Vagina (tissue), 2 donors: ENCODE data around the gene DBT.
"Not testable (repeated sequence)": the region's sequence is repeated elsewhere in the genome, so short reads cannot be mapped to it uniquely, and the experiment has no call there.

Experiments used
- POLR2AphosphoS5 ChIP-seq, 2 donors: sonication (generic); formaldehyde crosslinking; IDR thresholded peaks; one replicate each; pipeline ENCODE4 v1.9.0; 2017; ENCODE audit warnings: antibody characterized with exemption in 2 of 2, mild to moderate bottlenecking in 2 of 2, low read depth in 1 of 2; ENCODE audit not compliant: insufficient read depth in 1 of 2
- TF ChIP-seq, protein P1 (sequence below), 3 experiments: fragments of 450-650 bp in 2 of 3; fragments of 200-600 bp in 1 of 3; sonication (generic) in 1 of 3; IDR thresholded peaks; one replicate each; pipeline ENCODE4 v1.5.1; 2017 to 2019; ENCODE audit warnings: antibody characterized with exemption in 3 of 3, mild to moderate bottlenecking in 2 of 3, moderate library complexity in 2 of 3

DNA sequence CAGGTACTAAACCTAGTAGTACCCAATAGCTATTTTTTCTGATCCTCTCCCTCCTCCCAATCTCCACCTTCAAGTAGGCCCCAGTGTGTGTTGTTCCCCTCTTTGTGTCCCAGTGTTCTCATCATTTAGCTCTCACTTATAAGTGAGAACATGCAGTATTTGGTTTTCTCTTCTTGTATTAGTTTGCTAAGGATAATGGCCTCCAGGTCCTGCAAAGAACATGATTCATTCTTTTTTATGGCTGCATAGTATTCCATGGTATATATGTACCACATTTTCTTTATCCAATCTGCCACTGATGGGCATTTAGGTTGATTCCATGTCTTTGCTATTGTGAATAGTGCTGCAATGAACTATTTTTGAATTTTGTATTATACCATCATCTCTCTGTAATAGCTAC lies 47.4 kb upstream of the DBT start:
- TF ChIP-seq POLR2AphosphoS5 (IDR thresholded peaks at IDR 0.05; ENCODE audit: insufficient read depth in 1 of 2, low read depth in 1 of 2): not testable (repeated sequence)
- TF ChIP-seq, protein P1, sequence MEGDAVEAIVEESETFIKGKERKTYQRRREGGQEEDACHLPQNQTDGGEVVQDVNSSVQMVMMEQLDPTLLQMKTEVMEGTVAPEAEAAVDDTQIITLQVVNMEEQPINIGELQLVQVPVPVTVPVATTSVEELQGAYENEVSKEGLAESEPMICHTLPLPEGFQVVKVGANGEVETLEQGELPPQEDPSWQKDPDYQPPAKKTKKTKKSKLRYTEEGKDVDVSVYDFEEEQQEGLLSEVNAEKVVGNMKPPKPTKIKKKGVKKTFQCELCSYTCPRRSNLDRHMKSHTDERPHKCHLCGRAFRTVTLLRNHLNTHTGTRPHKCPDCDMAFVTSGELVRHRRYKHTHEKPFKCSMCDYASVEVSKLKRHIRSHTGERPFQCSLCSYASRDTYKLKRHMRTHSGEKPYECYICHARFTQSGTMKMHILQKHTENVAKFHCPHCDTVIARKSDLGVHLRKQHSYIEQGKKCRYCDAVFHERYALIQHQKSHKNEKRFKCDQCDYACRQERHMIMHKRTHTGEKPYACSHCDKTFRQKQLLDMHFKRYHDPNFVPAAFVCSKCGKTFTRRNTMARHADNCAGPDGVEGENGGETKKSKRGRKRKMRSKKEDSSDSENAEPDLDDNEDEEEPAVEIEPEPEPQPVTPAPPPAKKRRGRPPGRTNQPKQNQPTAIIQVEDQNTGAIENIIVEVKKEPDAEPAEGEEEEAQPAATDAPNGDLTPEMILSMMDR (IDR thresholded peaks at IDR 0.05): not testable (repeated sequence)
